HCT116 (cell line): ENCODE results near the gene PIK3C3.

Source experiments
- CEBPB ChIP-seq: IDR thresholded peaks from 2 replicates; pipeline ENCODE4 v1.6.1; 2012; ENCODE audit warnings: low read depth
- EZH2 ChIP-seq: fragments of 200-600 bp; sonication (generic); IDR thresholded peaks from 2 replicates; pipeline ENCODE4 v1.6.1; 2017; ENCODE audit warnings: antibody characterized with exemption, mixed run types
- FOSL1 ChIP-seq: IDR thresholded peaks from 2 replicates; pipeline ENCODE4 v1.6.1; 2012; ENCODE audit warnings: low read depth
- POLR2A ChIP-seq: IDR thresholded peaks from 2 replicates; pipeline ENCODE4 v1.7.0; 2011; ENCODE audit warnings: borderline replicate concordance; ENCODE audit not compliant: insufficient read depth, insufficient read length; ENCODE audit errors: extremely low read depth
- POLR2AphosphoS5 ChIP-seq: IDR thresholded peaks from 2 replicates; pipeline ENCODE4 v1.6.1; 2011; ENCODE audit warnings: mild to moderate bottlenecking, low read depth, low read length, moderate library complexity
- RAD21 ChIP-seq: IDR thresholded peaks from 2 replicates; pipeline ENCODE4 v1.6.1; 2012; ENCODE audit warnings: low read depth, mild to moderate bottlenecking
- SIN3A ChIP-seq: IDR thresholded peaks from 2 replicates; pipeline ENCODE4 v1.6.1; 2012; ENCODE audit warnings: low read depth
- SP1 ChIP-seq: IDR thresholded peaks from 2 replicates; pipeline ENCODE4 v1.6.1; 2012; ENCODE audit warnings: low read depth
- SRF ChIP-seq: IDR thresholded peaks from 2 replicates; pipeline ENCODE4 v1.6.1; 2012; ENCODE audit warnings: low read depth
- YY1 ChIP-seq: IDR thresholded peaks from 2 replicates; pipeline ENCODE4 v1.6.1; 2011; ENCODE audit warnings: low read length, low read depth, moderate library complexity, mild to moderate bottlenecking; ENCODE audit not compliant: insufficient replicate concordance; ENCODE audit errors: extremely low read depth
- TF ChIP-seq, protein P1 (sequence below), 3 experiments: fragments of 200-600 bp in 1 of 3; sonication (generic) in 1 of 3; IDR thresholded peaks in 2 of 3; conservative IDR thresholded peaks in 1 of 3; 2 replicates each; pipeline ENCODE4 v1.5.1; 2012 to 2017; ENCODE audit warnings: low read depth in 2 of 3, low read length in 2 of 3, antibody characterized with exemption in 1 of 3, borderline replicate concordance in 1 of 3, control low read depth in 1 of 3, mild to moderate bottlenecking in 1 of 3, mixed read lengths in 1 of 3, mixed run types in 1 of 3, moderate library complexity in 1 of 3; ENCODE audit not compliant: insufficient read depth in 1 of 3
- TF ChIP-seq, protein P2 (sequence below): IDR thresholded peaks from 2 replicates; pipeline ENCODE4 v1.6.1; 2012; ENCODE audit warnings: low read depth

DNA sequence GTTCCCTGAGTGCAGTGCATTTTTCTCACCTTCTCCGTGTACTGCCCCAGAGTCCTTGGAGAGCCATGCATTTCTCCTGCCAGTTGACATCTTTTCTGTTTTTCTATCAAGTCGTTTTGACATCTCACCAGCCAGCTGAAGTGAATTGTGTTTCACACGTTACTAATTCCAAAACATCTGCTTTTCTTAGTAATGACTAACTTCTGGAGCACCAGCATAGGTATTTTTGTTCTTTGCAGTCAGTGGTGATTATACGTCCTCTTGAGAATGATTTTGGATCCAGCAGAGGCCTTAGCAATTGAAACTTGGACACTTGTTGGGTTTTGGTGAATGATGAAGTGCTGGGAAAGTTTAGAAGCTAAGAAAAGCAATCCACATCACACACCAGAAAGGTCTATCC, 112.5 kb downstream of the PIK3C3 start:
- TF ChIP-seq, protein P1, sequence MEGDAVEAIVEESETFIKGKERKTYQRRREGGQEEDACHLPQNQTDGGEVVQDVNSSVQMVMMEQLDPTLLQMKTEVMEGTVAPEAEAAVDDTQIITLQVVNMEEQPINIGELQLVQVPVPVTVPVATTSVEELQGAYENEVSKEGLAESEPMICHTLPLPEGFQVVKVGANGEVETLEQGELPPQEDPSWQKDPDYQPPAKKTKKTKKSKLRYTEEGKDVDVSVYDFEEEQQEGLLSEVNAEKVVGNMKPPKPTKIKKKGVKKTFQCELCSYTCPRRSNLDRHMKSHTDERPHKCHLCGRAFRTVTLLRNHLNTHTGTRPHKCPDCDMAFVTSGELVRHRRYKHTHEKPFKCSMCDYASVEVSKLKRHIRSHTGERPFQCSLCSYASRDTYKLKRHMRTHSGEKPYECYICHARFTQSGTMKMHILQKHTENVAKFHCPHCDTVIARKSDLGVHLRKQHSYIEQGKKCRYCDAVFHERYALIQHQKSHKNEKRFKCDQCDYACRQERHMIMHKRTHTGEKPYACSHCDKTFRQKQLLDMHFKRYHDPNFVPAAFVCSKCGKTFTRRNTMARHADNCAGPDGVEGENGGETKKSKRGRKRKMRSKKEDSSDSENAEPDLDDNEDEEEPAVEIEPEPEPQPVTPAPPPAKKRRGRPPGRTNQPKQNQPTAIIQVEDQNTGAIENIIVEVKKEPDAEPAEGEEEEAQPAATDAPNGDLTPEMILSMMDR (IDR thresholded peaks at IDR 0.05 in 2 of 3, conservative IDR thresholded peaks at IDR 0.05 in 1 of 3; ENCODE audit: borderline replicate concordance in 1 of 3, insufficient read depth in 1 of 3, low read depth in 2 of 3, low read length in 2 of 3): no peak
- TF ChIP-seq POLR2AphosphoS5 (no peak), EZH2 (no peak), YY1 (no peak), SRF (no peak), POLR2A (no peak), FOSL1 (no peak), CEBPB (no peak), SIN3A (no peak), RAD21 (no peak), SP1 (no peak)
- TF ChIP-seq, protein P2, sequence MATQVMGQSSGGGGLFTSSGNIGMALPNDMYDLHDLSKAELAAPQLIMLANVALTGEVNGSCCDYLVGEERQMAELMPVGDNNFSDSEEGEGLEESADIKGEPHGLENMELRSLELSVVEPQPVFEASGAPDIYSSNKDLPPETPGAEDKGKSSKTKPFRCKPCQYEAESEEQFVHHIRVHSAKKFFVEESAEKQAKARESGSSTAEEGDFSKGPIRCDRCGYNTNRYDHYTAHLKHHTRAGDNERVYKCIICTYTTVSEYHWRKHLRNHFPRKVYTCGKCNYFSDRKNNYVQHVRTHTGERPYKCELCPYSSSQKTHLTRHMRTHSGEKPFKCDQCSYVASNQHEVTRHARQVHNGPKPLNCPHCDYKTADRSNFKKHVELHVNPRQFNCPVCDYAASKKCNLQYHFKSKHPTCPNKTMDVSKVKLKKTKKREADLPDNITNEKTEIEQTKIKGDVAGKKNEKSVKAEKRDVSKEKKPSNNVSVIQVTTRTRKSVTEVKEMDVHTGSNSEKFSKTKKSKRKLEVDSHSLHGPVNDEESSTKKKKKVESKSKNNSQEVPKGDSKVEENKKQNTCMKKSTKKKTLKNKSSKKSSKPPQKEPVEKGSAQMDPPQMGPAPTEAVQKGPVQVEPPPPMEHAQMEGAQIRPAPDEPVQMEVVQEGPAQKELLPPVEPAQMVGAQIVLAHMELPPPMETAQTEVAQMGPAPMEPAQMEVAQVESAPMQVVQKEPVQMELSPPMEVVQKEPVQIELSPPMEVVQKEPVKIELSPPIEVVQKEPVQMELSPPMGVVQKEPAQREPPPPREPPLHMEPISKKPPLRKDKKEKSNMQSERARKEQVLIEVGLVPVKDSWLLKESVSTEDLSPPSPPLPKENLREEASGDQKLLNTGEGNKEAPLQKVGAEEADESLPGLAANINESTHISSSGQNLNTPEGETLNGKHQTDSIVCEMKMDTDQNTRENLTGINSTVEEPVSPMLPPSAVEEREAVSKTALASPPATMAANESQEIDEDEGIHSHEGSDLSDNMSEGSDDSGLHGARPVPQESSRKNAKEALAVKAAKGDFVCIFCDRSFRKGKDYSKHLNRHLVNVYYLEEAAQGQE: no peak
